HG03342 (cell line): ENCODE results near the gene TNXB.
"Not testable (repeated sequence)": the region's sequence is repeated elsewhere in the genome, so short reads cannot be mapped to it uniquely, and the experiment has no call there.

ENCODE experiments used
- ATAC-seq: cut with Tn5 transposase; IDR thresholded peaks from one replicate; pipeline ENCODE4 v1.9.1; 2021; ENCODE audit warnings: mild to moderate bottlenecking, moderate library complexity; ENCODE audit not compliant: unreplicated experiment

Gene TNXB

GRCh38 chr6:32008616-32009015 is 100.5 kb downstream of the TNXB start:
- ATAC-seq = not testable (repeated sequence)

GRCh38 chr6:32008037-32008436 is 101.1 kb downstream of the TNXB start:
- ATAC-seq = not testable (repeated sequence)

- not testable (repeated sequence) for ATAC-seq
Observed at GRCh38 chr6:32007086-32007485, 102.1 kb downstream of the TNXB start.

GRCh38 chr6:32005991-32006529 is 103.1 kb downstream of the TNXB start:
- not testable (repeated sequence) for ATAC-seq

GRCh38 chr6:32005538-32005880 is 103.6 kb downstream of the TNXB start:
- not testable (repeated sequence) for ATAC-seq

- not testable (repeated sequence) for ATAC-seq
Observed at GRCh38 chr6:32004864-32005537, 104.1 kb downstream of the TNXB start.

GRCh38 chr6:32004393-32004792 is 104.7 kb downstream of the TNXB start:
- ATAC-seq = not testable (repeated sequence)

GRCh38 chr6:32003301-32003700 is 105.8 kb downstream of the TNXB start:
- not testable (repeated sequence) for ATAC-seq

- not testable (repeated sequence) for ATAC-seq
Observed at GRCh38 chr6:32002546-32003268, 106.4 kb downstream of the TNXB start.

- ATAC-seq = not testable (repeated sequence)
Observed at GRCh38 chr6:31996385-31996784, 112.8 kb downstream of the TNXB start.

- not testable (repeated sequence) for ATAC-seq
Observed at GRCh38 chr6:31994421-31994820, 114.7 kb downstream of the TNXB start.
